HG02678 (cell line): ENCODE measurements around the gene SORL1.
A peak's percentile ranks its signal among the peaks of the same experiment; 100 is the strongest.

Experiments used
- ATAC-seq: cut with Tn5 transposase; IDR thresholded peaks from one replicate; pipeline ENCODE4 v1.9.1; 2021; ENCODE audit warnings: mild to moderate bottlenecking, moderate library complexity; ENCODE audit not compliant: unreplicated experiment

SORL1 gene

DNA sequence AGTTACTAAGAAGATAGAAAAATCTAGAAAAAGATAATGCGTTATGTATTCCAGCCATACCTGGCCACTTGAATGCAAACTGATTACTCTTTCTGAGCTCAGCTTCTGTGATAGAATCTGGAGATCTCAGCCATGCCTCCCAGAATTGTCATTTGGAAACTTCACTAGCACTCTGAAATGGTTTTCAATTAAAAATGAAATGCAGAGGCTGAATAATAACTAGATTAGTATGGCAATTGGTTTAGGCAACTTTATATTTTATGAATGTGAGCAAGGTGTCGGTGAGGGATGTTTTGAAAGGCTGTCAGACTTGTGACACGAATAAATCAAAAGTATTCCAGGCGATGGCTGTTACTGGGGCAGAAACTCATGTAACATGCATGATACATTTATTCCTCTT, 129.5 kb downstream of the SORL1 start:
- ATAC-seq, result no peak

DNA sequence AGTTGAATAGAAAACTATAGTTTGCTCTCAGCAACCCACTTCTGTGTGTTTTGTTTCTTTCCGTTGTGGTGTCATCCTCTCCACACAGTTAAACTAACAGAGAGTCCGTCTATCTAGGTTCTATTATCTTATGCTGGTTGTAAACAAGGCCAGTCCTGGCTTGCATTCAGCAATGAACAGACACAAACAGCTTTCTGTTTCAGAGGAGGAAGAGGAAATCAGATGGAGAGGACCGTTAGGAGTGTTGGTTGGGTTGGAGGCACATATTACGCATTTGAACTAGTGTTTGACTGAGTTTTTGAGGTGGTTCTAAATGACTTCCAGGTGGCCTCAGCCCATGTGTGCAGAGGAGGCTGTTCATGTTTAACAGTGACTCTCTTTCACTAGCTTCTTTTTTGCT, 130.2 kb downstream of the SORL1 start:
- no peak for ATAC-seq

DNA sequence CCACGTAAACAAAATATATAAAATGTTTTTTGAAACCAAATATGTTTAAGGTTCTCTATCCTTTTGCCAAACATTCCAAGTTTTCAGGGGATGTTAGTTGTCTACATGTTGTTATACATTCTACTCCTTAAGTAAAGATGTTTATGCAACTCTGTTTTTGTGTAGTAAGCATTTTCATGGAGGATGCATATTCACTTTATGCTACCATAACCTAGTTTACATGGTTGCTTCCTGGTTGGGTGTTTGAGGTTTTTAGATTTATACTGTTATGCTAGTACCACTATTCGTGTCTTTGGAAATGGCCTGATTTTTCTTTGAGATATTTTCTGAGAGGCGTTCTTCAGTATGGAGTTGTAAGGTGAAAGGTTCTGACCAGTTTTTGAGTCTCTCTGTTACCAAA, 131.7 kb downstream of the SORL1 start:
- ATAC-seq, result no peak

DNA sequence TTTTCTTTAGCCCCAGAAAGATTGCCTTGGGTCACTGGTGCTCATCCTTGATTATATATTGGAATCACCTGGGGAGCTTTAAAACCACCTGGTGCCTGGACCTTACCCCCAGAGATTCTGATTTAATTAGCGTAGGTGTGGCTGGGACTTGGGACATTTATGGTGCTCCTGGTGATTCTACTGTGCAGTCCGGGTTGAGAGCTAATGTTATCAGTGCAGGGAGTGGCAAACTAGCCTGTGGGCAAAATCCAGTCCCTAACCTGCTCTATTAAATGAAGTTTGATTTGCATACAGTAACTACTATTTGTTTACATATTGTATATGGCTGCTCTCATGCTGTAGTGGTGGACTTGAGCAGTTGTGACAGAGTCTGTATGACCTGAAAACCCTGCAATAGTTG, 134.6 kb downstream of the SORL1 start:
- no peak for ATAC-seq

DNA sequence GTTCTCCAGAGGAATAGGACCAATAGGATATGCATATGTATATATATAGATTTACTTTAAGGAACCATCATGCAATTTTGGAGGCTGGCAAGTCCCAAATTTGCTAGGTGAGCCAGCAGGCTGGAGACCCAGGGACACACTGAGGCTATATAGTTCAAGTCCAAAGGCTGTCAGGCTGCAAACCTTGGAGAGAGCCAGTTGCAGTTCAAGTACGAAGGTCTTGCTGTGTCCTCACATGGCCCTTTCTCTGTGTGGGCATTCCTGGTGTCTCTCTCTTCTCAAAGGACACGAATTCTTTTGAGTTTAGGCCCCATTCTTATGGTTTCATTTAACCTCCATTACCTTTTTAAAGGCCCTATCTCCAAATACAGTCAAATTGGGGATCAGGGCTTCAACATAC, 135.1 kb downstream of the SORL1 start:
- no peak for ATAC-seq

DNA sequence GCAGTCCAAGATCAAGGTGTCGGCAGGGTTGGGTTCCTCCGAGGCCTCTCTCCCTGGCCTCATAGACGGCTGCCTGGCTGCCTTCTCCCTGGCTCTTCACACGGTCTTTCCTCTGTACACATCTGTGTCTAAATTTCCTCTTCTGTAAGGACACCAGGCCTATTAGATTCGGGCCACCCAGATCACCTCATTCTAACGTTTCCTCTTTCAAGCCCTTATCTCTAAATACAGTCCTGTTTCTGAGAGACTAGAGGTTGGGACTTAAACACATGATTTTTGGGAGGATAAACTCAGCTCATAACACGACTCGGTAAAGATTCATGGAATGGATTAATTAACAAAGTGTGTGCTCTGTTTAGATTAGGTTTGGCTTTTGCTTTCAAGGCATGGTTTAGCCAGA, 136.6 kb downstream of the SORL1 start:
- ATAC-seq, result no peak

DNA sequence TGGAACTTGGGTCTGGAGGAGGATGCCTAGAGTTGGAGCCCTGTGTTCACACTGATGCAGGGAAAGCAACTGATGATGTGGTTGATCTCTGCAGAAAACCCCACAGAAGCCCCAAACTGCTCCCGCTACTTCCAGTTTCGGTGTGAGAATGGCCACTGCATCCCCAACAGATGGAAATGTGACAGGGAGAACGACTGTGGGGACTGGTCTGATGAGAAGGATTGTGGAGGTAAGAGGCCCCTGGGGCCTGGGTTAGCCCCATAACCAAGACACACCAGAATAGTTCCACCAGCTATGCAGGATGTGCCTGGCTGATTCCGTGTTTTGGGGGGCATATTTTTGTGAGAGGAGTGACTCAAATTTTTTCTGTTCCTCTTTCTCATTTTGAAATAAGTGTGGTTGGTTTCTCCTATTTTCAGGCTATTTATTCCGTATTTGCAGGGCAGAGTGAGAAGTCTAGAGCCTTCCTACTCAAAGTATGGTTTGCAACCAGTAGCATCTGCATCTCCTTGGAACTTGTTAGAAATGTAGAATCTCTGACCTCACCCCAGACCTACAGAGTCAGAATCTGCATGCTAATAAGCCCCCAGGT, 137.9 kb downstream of the SORL1 start:
- ATAC-seq, result peak; percentile 82

DNA sequence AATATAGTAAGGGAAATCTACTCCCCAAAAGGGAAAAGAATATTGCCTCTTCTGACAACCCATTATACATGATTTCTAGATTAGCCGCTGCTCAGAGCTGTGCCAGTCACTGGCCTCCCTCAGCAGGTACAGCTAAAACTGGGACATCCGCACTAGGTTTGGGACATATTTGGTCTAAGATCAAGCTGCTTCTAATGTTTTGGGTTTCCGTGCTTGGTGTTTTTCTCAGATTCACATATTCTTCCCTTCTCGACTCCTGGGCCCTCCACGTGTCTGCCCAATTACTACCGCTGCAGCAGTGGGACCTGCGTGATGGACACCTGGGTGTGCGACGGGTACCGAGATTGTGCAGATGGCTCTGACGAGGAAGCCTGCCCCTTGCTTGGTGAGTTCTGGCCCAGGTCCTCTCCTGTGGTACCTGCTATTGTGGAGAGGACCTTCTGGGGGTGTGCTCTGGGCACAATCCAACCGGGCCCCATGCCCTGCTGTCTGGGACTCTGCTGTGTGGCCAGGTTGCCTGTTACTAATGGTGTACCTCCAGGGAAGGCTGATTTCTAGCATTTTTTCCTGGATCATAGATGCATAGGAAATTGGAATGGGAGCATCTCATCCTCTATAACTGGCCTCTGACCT, 138.8 kb downstream of the SORL1 start:
- no peak for ATAC-seq

DNA sequence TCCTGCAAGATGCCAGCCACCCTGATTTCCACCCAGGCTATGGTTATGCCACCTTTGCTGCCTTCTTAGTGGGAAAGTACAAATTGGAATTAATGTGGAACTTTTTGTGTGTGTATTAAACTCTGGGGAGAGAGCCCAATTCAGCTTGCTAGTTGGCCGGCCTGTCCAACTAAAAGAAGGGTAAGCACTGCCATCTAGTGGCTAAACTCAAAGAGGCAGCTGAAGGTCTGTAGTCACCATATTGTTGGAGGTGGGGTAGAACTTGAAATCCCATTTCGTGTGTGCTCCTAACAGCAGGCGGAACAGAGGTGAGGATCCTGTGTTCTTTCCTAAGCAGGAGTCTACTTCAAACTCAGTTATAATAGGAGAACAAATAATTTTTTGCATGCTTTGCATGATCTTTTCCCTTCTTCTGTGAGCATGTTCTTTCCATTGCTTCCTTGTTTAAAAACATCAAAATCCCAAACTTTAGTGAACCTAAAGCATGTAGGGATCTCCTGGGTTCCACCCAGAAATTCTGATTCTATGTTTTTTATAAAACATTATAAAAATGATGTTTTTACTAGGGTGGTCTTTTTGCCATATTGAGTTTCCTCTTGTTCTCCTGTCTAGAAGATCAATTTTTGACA, 139.4 kb downstream of the SORL1 start:
- peak; percentile 32 for ATAC-seq

DNA sequence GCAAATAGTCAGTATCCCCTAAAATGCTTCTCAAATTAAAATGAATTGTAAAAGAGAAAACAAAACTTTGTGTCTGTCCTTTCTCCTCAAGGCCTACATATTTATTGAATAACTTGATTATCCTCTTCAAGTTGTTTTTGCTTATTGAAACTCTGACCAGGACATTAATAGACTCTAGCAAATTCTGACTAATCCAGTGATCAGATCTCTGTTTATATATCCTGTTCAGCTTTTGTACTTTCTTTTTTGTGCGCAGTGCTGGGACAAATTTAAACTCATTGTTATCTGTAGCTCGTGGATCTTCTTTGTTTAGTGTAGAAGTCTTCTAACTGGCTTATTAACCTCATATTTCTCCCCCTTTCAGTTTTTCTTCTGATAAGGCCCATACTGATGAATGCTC, 140.6 kb downstream of the SORL1 start:
- no peak for ATAC-seq

DNA sequence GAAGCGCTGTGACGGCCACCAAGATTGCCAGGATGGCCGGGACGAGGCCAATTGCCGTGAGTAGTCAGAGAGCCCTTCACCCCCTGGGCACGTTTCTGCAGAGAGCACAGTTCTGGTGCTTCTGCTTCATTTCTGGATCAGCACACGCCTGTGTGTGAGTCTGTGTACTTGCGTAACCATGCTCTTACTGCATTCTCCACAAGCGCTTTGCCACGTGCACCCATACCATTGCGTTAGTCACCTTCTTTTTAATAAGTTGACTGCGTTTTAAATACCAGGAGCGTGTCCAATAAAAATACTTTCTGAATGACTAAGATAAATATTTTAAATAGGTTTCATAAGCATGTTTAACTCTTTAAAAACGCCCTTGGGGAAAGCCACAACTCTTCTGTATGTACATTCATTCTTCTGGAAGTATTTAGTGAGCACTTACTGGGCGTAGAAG, 143.6 kb downstream of the SORL1 start:
- no peak for ATAC-seq

DNA sequence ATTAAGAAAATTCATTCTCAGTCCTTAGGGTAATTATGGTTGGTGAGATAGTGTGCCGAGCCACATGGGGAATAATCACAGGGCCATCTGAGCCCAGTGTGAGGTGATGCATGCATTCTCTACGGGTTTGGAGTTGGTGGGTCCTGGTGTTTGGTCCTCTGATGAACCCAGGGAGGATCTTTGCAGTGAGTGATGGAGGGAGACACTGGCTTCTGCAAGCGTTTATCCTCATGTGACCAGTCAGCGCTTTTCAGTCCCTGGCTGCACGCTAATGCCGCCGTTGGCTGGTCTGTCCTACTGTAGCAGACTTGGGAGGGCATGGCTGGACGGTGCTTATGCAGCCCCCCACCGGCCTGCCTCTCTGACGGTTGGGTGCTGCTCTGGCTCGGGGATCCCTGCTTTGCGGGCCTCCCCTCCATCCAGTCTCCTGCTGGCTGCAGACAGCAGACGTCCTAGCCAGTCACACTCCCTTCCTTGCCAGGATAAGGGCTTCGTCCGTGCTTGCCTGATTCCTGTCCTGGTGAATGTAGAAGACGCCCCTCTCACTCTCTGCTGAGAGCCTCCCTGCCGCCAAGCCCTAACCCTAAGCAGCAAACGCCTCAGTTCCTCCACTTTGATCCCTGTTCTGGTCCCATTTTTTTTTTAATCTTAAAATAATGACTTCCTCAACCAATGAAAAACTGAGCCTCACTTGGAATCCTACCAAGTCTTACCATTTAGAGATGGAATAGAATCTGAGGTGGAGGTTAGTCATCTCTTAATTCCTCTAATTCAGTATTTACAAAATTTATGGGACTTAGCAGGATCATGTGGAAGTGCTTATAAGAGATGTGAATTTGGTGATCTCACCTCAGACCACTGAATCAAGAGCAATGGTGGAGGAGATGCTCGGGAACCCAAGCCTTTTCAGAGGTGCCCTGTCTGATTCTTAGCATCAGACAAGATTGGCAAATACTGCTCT, 144.4 kb downstream of the SORL1 start:
- ATAC-seq, result no peak

DNA sequence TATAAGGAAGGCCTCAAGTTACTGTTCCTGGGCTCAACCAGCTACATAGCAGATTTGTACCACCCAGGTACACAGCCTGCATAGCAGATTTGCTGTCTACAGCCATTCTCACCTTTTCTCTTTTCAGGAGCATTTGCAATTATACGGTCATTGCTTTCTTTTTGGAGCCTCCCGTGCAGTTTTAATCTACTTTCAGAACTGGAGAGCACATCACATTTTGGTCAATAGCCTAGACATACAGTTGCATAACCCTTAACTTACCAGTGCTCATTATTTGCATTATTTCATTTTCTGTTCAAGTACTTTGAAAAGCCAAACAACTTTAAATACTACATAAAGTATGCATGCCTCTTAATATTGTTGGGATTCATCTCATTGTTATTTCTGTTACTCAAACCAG, 151.2 kb downstream of the SORL1 start:
- no peak for ATAC-seq

DNA sequence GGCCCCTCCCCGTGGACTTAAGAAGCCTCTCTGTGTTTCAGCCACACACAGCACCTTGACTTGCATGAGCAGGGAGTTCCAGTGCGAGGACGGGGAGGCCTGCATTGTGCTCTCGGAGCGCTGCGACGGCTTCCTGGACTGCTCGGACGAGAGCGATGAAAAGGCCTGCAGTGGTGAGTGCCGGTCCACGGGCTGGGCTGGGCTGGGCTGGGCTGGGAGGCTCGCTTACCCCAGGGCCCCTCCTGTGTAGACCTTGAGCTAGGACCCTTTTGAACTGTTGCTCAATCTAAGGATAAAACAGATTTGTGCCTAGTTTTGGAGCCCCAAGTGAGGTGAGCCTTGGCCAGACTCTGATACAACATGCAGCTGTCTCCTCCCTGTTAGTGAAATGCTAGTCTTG, 152.0 kb downstream of the SORL1 start:
- no peak for ATAC-seq

DNA sequence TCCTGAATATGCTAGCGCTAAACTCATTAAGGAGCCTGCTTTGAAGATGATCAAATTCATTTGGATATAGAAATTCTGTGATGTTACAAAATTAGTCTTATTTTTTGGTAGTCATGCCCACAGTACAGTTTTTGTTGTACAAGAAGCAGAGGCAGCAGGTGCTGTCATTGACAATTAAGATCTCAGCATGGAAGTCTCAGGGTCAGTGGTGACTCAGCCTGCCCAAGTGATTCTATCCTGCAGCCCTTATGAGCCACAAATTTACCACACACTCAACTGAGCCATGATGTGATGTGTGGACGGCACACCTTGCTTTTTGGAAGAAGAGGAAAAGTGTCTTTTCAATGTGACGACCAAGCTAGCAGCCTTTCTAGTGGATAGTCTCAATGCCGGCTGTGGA, 154.2 kb downstream of the SORL1 start:
- no peak for ATAC-seq

DNA sequence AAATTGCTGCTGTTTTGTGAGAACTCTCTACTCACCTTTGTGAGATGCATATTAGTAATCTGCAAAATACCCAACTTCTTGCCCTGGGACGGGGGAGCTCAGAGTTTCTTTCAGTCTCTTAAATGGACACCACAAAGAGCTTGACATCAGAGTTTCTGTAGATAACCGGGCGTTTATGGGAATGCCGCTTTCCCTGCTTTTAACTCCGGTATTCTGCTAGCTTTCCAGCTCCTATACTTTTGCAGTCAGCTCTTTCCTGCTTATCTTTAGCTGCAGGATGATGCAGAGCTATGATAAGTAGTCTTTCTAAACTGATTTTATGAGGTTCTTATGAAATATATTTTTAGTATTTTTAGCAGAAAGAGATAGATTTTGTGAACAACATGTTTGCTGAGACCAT, 155.2 kb downstream of the SORL1 start:
- no peak for ATAC-seq

DNA sequence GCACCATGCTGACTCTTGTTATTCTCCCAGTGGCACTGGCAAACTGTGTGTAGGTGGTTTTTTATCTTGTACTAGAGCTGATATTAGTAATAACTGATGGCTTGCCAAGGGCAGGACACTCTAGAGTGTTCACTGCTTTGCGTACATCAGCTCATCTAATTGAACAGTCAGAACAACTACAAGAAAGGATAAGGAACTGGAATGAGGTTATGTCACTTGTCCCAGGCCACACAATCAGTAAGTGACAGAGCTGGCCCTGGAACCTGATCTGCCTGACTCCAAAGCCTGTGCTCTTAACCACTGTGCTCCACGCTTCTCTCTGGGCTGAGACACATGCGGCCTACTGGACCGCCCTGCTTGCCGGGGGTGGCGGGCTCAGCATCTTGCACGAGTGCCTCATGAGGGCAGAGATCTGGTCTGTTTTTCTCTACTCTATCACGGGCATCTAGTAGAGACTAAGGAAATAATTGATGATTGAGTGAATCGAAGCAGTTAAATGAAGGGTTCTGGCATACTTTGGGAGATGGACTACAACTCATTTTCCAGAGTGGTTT, 156.5 kb downstream of the SORL1 start:
- no peak for ATAC-seq

DNA sequence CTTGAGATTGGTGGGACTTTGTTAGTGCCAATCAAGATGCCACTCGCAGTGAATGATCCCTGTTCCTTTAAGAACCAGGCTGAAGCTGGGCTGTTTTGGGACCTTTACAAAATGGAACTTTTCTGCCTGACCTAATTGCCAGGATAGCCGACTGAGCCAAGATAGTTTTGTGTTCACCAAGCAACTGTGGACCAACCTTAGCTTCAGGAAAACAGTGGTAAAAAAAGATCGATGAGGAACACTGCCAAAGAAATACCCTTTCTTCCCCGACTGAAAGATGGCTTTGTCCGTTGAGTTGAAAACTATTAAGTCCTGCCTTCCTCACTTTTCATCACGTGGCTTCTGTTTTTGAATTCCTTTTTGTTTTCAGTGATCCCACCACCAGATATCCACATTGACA, 158.6 kb downstream of the SORL1 start:
- no peak for ATAC-seq

DNA sequence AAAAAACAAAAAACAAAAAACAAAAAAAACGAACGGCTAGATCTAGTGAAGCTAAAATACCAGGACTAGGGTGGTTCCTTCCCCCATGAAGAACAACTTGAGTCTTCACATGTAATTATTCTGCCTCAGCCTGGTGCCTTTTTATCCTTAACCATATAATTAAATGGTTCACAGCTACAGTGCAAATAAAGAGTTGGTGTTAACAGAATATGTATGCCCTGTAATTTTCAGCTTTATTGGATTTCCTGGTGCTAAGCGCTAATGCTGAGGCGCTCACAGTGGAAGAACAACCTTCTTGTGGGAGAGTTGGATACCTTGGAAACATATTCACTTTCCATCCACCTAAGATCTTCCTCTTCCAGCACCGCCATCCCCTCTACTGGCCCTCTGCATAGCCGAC, 159.1 kb downstream of the SORL1 start:
- no peak for ATAC-seq

DNA sequence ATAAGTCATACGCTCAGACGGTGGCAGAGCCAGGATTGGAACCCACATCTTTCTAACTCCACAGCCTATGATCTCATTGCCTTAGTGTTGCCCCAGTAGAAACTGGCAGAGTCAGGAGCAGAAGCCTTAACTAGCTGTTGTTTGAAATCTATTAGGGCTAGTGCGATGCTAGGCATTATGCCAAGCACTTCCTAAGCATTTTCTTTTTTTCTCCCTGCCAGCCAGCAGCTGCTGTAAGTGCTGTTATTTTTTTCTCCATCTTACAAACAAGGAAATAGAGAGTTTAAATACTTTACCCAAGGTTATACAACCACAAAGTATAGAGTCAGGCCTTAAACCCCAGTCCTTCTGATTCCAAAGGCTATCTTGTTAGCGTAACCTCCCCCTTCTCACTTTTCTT, 161.6 kb downstream of the SORL1 start:
- ATAC-seq, result no peak

DNA sequence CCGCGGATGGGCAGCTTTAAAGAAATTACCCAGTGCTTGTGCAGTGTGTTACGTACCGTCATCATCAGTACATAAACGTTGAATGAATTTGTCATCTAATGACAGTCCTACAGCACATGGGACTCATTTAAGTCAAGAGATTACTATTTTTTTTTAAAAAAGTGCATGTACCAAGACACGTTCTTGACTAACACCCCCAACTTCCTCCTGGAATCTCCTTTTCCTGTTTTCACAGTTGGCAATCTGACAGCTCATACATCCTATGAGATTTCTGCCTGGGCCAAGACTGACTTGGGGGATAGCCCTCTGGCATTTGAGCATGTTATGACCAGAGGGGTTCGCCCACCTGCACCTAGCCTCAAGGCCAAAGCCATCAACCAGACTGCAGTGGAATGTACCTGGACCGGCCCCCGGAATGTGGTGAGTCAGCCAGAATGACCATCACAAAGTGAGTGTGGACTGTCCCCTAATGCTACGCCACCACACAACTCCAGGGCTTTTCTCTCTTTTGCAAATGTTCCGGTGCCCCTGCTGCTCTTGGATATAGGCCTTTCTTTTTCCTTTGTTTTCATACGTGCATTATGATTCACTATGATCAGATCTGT, 162.6 kb downstream of the SORL1 start:
- ATAC-seq, result no peak
